Activated naive CD4-positive, alpha-beta T cell treated with Interleukin-2 at 50 U/mL for 16 hours (primary cell): Measurements from ENCODE around the gene AKT1.

Source experiments
- DNase-seq: peaks from one replicate; pipeline ENCODE4 v3.0.0-alpha.2; 2020

Gene AKT1

DNA sequence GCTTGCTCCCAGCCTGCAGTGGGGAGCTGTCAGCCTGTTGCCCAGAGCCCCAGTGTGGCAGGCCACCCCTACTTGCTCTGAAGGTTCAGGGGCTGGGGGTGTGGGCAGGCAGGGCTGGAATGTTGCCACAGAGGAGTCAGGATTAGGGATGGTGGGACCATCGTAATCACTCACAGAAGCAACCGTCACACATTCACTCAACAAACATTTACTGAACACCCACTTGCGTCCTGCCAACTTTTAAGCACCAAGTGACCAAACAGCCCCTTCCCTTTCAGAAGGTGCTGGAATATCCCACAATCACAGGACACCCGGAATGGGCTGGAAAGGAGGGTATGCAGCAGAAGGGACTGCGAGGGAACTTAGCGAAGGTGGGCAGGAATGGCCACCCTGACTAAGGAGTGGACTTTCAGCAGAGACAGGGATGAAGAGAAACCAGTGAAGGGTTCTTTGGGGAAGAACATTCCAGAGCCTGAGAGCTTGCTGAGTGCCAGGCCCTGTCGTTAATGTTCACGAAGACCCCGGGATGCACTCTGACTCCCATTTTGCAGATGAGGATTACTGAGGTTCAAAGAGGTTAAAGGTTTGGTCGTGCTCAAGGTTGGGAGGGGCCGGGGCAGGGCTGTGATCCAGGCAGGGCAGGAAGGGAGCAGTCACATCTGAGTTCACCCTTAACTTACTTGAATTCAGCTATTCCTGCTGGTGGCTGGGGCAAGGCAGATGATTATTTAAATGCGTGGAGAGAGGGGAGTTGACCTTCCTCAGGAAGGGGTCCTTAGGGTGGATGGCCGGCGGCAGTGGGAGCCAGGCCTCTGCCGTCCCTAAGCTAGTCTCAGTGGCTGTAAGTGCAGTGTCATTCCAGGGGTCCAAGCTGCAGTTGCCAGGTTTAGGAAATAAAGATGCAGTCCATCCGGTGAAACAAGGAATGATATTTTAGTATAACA, 3.0 kb upstream of the AKT1 start:
- DNase-seq, result no peak

DNA sequence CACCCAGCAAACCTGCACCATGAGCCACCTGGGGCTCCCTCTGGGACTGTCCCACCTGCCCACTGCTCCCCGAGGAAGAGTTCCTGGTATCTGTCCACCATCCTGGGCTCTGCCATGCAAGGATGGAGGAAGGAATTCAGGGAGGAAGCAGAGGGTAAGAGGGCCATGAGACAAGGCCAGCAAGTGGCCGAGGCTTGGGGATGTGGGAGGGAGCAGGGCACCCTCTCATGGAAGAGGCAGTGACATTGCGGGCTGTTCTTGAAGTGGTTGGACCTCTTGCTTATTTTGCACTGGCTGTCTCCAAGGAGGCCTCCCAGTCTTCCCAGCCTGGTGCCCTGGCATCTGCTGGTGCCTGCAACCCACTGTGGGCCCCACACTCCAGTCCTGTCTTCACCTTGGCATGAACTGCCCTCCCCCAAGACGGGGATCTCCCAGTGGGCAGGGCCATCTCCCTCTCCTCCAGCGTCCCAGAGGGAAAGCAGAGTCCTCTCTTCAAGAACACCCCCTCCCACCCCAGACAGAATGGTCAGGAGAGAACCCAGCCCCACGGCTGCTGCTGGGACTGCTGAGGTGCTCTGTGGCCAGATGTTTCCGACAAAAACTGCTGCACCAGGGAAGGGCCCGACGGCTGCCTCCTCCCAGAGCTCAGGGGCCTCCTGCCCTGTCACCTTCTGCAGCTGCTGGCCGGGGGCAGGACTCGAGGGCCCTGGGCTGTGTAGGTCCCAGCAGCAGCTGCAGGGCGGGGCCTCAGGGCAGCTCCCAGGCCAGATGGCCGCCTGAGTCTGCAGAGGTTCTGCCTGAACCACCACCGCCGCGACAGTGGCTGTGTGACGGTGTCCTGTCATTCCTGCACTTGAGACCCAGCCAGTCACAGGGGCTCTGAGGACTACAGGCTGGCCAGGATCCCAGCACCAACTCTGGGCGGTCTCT, 1.8 kb upstream of the AKT1 start:
- no peak for DNase-seq

DNA sequence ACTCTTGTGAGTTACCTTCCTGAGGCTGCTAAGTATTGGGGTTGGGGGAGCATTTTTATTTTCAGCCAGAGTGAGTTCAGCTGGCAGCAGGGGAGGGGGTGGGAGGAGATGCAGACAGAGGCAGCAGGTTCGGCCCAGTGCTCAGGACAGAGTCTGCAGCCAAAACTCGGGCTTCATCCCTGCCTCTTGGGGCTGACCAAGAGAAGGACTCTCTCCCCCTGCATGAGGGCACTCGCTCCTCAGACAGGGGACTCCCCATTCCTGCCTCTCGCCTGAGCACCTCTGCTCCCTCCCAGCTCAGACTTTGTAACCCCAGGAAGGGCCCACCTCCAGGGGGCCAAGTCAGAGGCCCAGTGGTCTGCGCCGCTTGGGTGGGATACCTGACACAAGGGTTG, 1.1 kb upstream of the AKT1 start:
- DNase-seq, result no peak

DNA sequence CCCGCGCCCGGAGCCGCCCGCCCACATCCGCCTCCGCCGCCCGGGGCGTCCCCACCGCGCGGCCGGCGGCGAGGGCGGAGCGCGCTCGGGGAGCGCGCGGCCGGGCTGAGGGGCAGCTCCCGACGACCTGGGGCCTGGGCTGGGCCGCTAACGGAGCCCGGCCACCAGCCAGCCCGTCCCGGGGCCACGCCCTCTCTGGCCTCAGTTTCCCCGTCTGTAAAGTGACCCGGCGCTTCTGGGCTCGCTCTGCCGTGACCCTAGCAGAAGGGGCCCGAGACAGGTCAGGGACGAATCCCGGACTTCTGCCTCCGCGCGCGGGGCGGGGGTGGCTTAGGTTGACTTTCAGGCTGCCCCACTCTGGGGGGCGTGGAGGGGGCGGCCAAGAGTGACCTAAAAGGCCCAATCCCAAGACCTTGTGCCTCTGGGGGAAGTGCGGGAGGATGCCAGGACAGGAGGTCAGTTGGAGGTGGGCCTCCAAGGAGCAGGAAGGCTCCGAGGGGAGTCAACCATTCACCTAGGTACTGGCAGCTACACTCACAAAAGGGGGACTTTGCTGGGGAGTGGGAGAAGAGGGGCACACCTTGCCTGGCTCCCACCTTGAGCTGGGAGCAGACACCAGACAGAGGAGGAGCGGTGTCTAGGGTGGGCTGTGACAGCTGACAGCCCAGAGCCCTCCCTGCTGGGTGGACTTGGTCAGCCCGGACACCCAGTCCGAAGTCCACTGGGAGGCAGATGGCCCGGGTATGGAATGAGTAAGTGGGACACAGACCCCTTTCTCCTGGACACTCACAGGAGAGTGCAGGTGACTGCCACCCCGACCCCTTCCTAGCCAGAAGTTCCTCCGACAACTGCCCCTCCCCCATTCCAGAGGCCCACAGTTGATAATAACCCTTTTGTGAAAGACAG, 486 bp upstream of the AKT1 start:
- peak; percentile 57 for DNase-seq

DNA sequence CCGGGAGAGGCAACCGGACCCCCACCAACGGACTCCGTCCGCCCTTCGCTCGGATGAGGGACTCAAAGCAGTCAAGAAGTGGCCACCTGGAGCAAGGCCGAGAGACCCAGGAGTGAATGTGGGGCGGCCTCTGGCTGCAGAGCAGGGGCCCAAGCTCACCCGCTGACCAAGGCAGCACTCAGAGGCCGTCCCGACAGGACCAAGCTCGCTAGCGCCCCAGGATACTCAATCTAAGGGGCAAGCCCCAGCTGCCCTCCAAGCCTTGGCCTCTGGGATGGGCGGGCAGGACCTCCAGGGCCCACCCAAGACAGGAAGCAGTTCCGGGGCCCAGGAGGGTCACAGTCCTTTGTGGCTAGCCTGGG, 936 bp downstream of the AKT1 start:
- no peak for DNase-seq

DNA sequence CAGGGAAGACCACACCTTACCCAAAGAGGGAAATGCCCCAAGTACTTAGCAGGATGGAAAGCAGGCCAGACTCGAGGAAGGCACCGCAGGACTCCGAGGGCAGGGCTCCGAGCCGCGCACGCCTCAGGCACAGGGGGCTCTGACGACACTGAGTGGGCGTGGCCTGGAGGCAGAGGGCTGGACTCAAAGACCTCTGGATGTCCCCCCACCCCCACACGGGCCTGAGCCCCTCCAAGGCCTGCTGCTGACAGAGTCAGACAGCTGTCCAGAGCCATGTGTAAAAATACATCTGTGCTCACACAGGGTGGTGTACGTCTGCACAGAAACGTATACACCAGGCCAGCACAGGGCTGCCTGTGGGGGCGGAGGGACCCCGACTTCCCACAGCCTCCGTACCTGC, 1.4 kb downstream of the AKT1 start:
- DNase-seq, result peak; percentile 42

DNA sequence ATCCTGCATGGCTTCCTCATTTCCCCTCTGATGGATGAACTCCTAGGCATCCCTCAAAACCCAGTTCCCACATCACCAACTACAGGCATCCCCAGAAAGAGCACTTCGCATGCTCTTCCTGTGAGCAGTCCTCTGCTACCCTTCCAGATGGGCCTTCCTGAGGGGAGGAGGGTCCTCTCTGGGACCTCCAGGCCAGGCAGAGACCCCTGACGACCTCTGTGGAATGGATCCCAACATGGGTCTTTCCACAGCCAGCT, 1.9 kb downstream of the AKT1 start:
- no peak for DNase-seq

DNA sequence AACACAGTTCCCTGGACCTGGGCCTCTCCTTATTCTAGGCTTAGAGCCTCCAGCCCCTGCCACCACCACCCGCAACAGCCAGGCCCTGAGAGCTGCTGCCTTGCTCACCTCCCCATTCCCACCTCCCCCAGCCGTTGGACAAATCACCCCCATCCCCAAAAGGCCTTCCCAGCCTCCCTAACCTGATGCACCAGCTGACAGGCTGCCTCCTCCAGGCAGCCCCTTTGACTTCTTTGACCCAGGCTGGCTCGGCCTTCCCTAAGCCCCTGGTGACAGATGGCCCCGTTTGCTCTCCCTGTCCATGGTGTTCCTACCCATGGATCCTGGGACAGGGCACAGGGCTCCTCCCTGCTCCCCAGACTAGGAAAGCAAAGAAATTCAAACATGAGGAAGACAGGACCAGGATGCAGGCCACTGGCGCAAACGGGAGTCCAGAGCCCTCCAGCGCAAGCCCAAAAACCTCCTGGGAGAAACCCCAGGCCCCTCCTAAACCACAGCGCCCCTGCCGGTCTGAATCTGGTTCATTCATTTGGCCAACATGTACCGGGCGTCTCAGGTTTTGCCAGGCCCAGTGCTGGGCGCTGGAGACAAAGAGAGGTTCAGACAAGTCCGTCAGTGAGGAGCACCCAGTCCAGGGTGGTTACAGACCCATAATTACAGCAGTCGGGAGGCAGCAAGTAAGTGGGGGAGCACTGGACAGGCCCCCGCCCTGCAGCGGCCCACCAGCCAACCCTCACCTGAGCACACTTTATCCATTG, 2.4 kb downstream of the AKT1 start:
- no peak for DNase-seq

DNA sequence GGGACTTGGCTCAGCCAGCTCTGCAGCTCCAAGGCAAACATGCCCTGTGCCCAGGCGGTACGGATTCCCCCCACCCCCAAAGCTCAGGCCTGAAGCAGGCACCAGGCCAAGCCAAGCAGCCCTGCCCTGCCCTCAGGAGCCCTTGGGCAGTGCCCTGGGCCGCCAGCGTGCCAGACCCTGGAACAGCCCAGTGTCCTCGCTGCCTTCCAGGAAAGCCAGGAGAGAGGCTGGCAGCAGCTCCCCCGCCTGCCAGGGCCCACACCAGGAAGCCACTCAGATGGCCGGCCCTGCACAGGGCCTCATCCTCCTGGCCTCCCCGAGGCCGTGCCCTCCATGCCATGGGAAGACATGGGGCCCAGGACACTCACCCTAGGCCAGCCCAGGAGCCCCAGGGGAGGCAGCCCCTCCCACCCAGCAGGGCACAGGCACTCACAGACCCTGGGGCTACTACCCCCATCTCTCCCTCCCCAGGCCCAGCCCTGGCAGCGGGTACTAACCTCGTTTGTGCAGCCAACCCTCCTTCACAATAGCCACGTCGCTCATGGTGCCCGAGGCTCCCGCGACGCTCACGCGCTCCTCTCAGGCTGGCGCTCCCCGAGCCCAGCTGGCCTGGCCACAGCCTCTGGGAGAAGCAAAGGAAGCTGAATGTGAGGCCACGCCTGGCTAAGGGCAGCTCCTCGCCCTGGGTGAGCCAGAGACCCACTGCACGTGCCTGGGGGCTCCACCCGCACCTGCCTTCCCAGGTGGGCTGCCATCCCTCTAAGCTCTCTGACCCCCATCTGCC, 3.3 kb downstream of the AKT1 start:
- no peak for DNase-seq

DNA sequence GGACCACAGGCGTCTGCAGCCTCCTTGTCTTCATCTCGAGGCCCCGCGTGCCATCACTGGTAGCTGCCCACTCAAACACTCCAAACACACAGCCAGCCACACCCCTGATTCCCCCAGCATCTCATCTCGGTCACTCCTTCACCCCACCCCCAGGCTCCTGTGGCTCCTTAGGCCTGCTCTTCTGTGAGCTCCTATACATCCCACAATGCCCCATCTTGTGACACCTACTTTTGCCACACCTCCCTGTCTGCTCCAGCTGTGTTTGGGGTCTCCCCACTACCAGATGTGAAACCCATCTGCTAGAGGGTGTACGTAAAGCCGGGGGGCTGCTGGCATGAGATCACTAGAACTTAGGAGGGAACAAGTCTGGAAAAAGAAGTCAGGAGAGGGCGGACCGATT, 4.1 kb downstream of the AKT1 start:
- no peak for DNase-seq

DNA sequence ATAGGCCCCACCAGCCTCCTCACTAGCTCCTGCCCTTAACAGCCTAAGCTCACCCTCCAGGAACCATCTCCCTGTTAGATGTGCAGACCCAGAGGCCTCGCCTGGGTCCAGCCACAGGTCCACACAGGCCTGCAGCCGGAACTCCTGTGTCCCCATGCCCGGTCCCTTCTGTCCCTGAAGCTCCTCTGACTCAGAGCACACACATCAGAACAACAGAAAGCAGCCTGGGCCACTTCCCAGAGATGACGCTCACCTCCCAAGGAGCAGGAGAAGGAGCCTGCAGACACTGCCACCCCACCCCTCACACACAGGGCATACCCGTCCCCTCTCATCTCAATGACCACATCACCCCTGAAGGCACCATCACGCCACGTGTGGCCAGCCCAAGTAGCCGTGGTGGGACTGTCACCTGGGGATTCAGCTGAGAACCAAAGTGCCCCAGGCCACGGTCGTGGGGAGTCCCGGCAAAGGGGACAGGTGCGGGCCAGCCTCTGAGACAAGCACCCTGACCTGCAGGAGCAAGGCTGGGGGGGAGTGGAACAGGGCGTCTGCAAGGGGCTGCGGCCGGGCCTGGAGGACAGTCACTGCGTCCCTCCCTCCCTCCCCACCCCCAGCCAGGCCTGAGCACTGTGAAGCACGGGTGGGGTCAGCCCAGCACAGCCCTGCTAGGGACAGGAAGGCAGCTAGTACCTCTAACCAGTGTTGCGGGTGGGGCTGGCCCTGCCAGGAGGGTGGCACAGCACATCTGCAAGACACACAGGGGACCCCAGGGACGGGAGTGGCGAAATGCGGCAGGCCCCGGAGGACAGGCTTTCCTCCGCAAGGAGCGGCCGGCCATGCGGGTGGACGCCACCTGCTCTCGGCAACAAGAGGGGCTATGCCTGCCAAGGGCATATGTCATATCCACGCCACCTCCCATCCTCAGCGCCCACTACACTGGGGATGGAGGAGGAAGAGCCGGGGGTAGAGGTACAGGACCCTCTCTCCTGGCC, 5.5 kb downstream of the AKT1 start:
- DNase-seq, result no peak

DNA sequence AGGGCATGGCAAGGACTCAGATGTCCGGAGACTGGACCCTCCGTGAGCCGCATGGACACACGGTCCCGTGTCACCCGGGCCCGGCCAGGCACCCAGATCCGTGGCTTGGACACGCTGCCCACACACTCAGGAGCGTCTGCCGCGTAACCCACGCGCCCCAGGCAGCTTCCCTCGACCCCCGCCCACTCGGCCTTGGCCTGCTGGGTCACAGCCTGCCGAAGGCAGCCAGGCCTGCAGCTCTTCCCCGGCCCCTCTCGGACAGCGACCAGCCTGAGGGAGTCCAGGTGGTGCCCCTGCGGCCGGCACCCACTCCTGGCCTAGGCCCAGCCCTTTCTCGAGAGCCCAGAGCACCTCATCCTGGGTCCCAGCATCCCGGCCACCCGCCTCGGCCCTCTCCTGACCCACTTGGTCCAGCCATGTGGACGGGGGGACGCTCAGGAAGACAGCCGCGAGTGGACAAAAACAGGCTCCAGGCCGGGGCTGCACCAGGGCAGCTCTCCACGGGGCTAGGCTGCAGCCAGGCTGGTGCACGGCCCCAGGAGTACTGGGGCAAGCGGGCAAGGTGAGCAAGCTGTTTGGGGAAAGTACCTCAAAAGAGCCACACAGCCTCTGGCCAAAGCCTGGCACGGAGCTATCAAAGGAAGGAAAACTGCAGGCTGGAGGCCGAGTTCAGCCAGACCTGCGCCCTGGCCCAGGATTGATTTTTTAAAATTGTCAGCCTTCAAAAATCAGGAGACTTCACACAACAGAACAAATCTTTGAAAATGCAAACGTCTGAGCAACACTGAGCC, 6.5 kb downstream of the AKT1 start:
- no peak for DNase-seq

DNA sequence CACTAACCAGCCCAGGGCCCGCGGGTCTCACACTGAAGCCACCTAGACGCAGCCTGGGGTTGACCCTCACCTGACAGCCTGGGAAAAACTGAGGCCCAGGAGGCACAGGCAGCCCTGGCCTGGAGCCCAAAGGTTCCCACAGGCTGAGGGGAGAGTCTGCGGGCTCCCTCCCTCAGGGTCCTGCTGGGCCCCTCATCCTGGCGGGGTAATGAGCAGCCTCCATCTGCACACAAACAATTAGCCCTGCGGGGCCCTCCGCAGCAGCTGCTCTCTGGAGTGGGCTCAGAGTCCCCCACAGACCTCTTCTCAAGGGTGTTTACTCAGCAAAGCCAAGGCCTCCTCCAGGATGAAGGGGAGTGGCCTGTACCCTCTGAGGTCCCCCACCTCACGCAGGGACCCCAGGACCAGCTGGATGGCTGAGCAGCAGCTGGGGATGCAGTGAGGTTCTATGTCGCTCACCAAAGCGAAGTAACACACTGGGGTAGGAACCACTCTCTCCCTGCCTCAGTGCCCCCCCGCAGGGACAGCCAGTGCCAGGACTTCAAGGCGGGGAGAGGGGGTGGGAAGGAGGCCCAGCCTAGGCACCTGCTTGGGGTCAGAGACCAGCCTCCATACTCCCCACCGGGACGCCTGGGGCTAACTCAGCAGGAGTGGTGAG, 7.3 kb downstream of the AKT1 start:
- DNase-seq, result no peak

DNA sequence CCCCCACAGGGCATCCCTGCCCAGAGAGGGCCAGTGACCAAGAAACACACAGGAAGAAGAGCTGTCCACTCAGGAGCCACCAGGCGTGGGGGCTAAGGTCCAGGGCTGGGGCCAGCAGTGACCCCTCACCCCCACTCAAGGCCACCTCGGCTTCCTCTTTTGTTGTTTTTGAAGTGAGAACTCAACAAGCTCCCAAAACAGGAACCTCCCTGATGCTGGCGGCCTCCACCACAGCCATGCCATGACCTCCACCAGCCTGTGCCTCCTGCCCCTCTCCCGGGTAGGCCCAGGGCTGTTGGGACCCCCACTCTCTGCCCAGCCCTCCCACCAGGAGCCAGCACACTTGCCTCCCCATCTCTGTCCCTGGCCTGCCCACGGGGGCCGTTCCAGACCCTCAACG, 7.8 kb downstream of the AKT1 start:
- no peak for DNase-seq

DNA sequence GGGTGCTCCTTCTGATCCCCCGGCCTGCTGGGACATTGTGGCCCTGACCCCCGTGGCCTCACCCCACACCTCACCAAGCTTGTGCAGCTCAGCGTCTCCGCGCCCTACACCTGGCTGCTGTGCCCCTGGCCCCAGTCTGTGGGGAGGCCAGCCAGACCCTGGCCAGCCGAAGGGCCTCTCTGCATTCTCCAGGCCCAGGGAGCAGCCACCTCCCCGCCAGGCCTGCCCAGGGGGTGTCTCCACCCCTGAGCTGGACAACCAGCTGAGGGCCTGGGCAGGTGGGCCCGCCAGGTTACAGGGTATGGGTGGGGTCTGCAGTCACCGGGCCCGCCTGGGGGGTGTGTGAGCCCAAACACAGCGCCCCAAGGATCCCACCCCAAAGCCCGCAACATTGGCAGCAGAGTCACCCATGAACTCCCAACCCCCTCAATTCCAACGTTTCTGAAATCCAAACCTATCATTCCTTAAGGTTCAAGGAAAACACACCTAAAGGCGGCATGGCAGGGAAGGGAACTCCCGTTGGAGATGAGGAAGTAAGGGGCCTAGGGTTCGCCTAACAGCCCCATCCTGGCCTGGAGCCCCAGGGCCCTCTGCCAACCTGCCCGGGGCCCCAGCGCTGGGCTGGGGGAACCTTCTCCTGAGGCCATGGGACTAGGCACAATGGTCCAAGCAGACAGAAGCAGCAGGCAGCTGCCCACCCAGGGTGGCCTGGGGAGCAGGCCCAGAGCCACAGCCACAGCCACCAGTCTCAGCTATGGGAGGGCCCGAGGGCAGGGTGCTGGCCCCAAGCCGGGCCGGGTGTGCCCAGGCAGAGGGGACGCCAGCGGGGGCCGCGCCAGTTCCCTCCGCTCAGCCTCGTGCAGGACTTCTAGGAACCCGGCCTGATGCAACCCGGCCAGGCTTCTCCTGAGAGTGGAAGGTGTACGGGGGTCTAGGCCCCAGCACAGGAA, 8.5 kb downstream of the AKT1 start:
- no peak for DNase-seq

DNA sequence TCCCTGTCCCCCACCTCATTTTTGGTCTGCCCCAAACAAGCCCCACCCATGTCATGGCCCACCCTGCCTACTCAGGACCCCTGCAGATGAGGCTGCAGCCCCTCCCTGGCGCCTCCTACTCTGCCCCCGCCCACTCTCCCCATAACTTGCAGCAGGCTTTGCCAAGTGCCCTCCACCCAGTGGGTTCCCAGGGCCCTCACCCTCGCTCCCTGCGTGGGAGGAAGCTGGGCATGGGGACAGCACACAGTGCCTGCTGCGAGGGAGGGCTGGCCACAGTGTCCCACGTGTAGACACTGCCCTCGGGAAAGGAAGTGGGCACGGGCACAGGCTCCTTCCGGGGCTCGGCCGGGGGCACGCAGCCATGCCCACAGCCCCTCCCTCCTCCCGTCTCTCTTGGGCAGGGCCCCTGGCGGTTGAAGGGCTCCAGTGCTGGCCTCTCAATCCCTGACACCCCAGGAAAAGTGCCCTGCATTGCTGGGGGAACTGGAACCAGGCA, 9.4 kb downstream of the AKT1 start:
- DNase-seq, result no peak

DNA sequence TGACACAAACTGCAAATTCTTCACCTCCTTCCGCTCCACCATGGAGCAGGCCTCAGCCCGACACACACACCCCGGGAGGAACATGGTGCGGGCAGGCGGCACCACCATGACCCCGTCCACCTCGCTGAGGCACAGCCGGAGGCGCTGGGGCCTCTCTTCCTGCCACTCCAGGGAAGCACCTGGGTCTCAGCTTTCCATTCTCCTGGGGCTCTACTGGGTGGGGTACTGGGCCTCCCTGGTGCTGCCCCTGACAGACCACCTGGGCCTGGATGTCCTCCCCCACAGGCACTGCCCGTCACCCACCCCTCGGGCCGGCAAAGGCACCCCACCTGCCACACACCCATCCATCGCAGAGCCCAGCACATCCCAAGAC, 9.9 kb downstream of the AKT1 start:
- no peak for DNase-seq
